H9 (cell line): ENCODE measurements around the gene KLHL22. TPM values are rescaled to one million over a fixed set of nuclear protein-coding genes. Genes with fewer than 3 reads are reported as not detected.

Experiments used
- DNase-seq: peaks from one replicate; pipeline ENCODE4 v3.0.0-alpha.2; 2017
- H2AFZ ChIP-seq: one replicate; pipeline ENCODE4 v1.6.1; 2013; ENCODE audit warnings: mild to moderate bottlenecking, low read length, control low read depth, moderate library complexity
- H2AK5ac ChIP-seq: 2 replicates; pipeline ENCODE4 v1.6.1; 2013; ENCODE audit warnings: low read length, control low read depth, mixed read lengths; ENCODE audit not compliant: insufficient read length
- H2BK120ac ChIP-seq: one replicate; pipeline ENCODE4 v1.6.1; 2013; ENCODE audit warnings: low read depth, mild to moderate bottlenecking, low read length, control low read depth, inconsistent platforms; ENCODE audit not compliant: poor library complexity, severe bottlenecking
- H2BK12ac ChIP-seq: 2 replicates; pipeline ENCODE4 v1.6.1; 2013; ENCODE audit warnings: low read length, control low read depth, mixed read lengths, low read depth; ENCODE audit not compliant: insufficient read length
- H2BK15ac ChIP-seq: 2 replicates; pipeline ENCODE4 v1.6.1; 2013; ENCODE audit warnings: low read depth, low read length, control low read depth
- H2BK20ac ChIP-seq: one replicate; pipeline ENCODE4 v1.6.1; 2013; ENCODE audit warnings: low read depth, mild to moderate bottlenecking, low read length, control low read depth, inconsistent platforms; ENCODE audit not compliant: poor library complexity, severe bottlenecking
- H2BK5ac ChIP-seq: 2 replicates; pipeline ENCODE4 v1.6.1; 2013; ENCODE audit warnings: low read length, control low read depth, mixed read lengths; ENCODE audit not compliant: insufficient read length
- H3K14ac ChIP-seq: 2 replicates; pipeline ENCODE4 v1.6.1; 2013; ENCODE audit warnings: low read length, control low read depth; ENCODE audit not compliant: insufficient read depth
- H3K18ac ChIP-seq: 2 replicates; pipeline ENCODE4 v1.6.1; 2013; ENCODE audit warnings: low read depth, mild to moderate bottlenecking, mixed read lengths, low read length, control low read depth; ENCODE audit not compliant: insufficient read length
- H3K23ac ChIP-seq: 2 replicates; pipeline ENCODE4 v1.6.1; 2013; ENCODE audit warnings: low read length, control low read depth, mixed read lengths, low read depth; ENCODE audit not compliant: insufficient read length
- H3K23me2 ChIP-seq: 2 replicates; pipeline ENCODE4 v1.6.1; 2013; ENCODE audit warnings: low read depth, mild to moderate bottlenecking, mixed read lengths, low read length, control low read depth; ENCODE audit not compliant: insufficient read length, poor library complexity, severe bottlenecking
- H3K27ac ChIP-seq: 2 replicates; pipeline ENCODE4 v1.5.1; 2013; ENCODE audit warnings: low read length, control low read depth, mixed read lengths, low read depth; ENCODE audit not compliant: insufficient read length
- H3K27me3 ChIP-seq: 2 replicates; pipeline ENCODE4 v1.6.1; 2013; ENCODE audit warnings: low read length, control low read depth, inconsistent platforms; ENCODE audit not compliant: insufficient read depth
- H3K4ac ChIP-seq: 2 replicates; pipeline ENCODE4 v1.6.1; 2013; ENCODE audit warnings: low read depth, mild to moderate bottlenecking, control low read depth, inconsistent platforms, low read length, moderate library complexity
- H3K4me1 ChIP-seq: 2 replicates; pipeline ENCODE4 v1.6.1; 2013; ENCODE audit warnings: low read length, control low read depth, inconsistent platforms; ENCODE audit not compliant: insufficient read depth
- H3K4me2 ChIP-seq: 2 replicates; pipeline ENCODE4 v1.6.1; 2013; ENCODE audit warnings: low read length, control low read depth, mixed read lengths; ENCODE audit not compliant: insufficient read length, insufficient read depth
- H3K56ac ChIP-seq: 2 replicates; pipeline ENCODE4 v1.6.1; 2013; ENCODE audit warnings: low read depth, mild to moderate bottlenecking, mixed read lengths, low read length, control low read depth; ENCODE audit not compliant: insufficient read length
- H3K79me1 ChIP-seq: 2 replicates; pipeline ENCODE4 v1.6.1; 2013; ENCODE audit warnings: low read depth, mild to moderate bottlenecking, moderate library complexity, low read length, control low read depth, inconsistent platforms; ENCODE audit not compliant: insufficient read depth, poor library complexity, severe bottlenecking
- H3K79me2 ChIP-seq: 2 replicates; pipeline ENCODE4 v1.6.1; 2013; ENCODE audit warnings: low read length, control low read depth, inconsistent platforms; ENCODE audit not compliant: insufficient read depth
- H3K9ac ChIP-seq: 2 replicates; pipeline ENCODE4 v1.6.1; 2013; ENCODE audit warnings: low read length, control low read depth, mixed read lengths; ENCODE audit not compliant: insufficient read length; ENCODE audit errors: extremely low read depth
- H3K9me3 ChIP-seq: one replicate; pipeline ENCODE4 v1.6.1; 2013; ENCODE audit warnings: low read depth, low read length, inconsistent platforms; ENCODE audit not compliant: control insufficient read depth
- H3T11ph ChIP-seq: one replicate; pipeline ENCODE4 v1.6.1; 2013; ENCODE audit warnings: mild to moderate bottlenecking, low read length, control low read depth, inconsistent platforms
- H4K20me1 ChIP-seq: one replicate; pipeline ENCODE4 v1.6.1; 2013; ENCODE audit not compliant: control insufficient read depth, insufficient read length, insufficient read depth
- H4K5ac ChIP-seq: 2 replicates; pipeline ENCODE4 v1.6.1; 2013; ENCODE audit warnings: low read depth, mild to moderate bottlenecking, mixed read lengths, low read length, control low read depth; ENCODE audit not compliant: insufficient read length
- H4K8ac ChIP-seq: replicated peaks from 2 replicates; pipeline ENCODE4 v1.6.1; 2013; ENCODE audit warnings: low read length, control low read depth, mixed read lengths, low read depth; ENCODE audit not compliant: insufficient read length
- H4K91ac ChIP-seq: 2 replicates; pipeline ENCODE4 v1.6.1; 2013; ENCODE audit warnings: low read depth, mild to moderate bottlenecking, moderate library complexity, mixed read lengths, low read length, control low read depth; ENCODE audit not compliant: insufficient read length
- H3K27ac Mint-ChIP-seq, 3 experiments: 2 replicates in 2 of 3; 3 replicates in 1 of 3; pipeline ENCODE4 v1.8.0; 2020 to 2021; ENCODE audit warnings: mixed read lengths in 3 of 3, mild to moderate bottlenecking in 1 of 3, moderate library complexity in 1 of 3
- H3K27me3 Mint-ChIP-seq: 2 replicates; pipeline ENCODE4 v1.8.0; 2021; ENCODE audit warnings: low read depth, mild to moderate bottlenecking, moderate library complexity, mixed read lengths
- H3K36me3 Mint-ChIP-seq, 3 experiments: 2 replicates in 2 of 3; 3 replicates in 1 of 3; pipeline ENCODE4 v1.8.0; 2020 to 2021; ENCODE audit warnings: low read depth in 3 of 3, mixed read lengths in 3 of 3; ENCODE audit not compliant: insufficient read depth in 1 of 3
- H3K4me1 Mint-ChIP-seq, 2 experiments: 2 replicates each; pipeline ENCODE4 v1.8.0; 2020; ENCODE audit warnings: mixed read lengths in 2 of 2
- H3K4me3 Mint-ChIP-seq, 2 experiments: 2 replicates in 1 of 2; 3 replicates in 1 of 2; pipeline ENCODE4 v1.8.0; 2020 to 2021; ENCODE audit warnings: mild to moderate bottlenecking in 2 of 2, mixed read lengths in 2 of 2, moderate library complexity in 1 of 2
- H3K9me3 Mint-ChIP-seq, 2 experiments: 2 replicates in 1 of 2; 3 replicates in 1 of 2; pipeline ENCODE4 v1.8.0; 2020; ENCODE audit warnings: mild to moderate bottlenecking in 2 of 2, mixed read lengths in 2 of 2, moderate library complexity in 1 of 2
- WGBS: extraction: QIAGEN DNeasy Blood & Tissue Kit; methylation state at CpG from one replicate; pipeline ENCODE4 v1.1.7; 2013; ENCODE audit warnings: missing lambda C conversion rate, low lambda C conversion rate, mixed read lengths; ENCODE audit not compliant: insufficient read length; ENCODE audit errors: extremely low coverage; 5-methylcytosine and 5-hydroxymethylcytosine counted together
- total RNA-seq: library from RNA; stranded (reverse); gene quantifications from 2 replicates; pipeline ENCODE4 v1.2.1, GENCODE V29; 2021
- TF ChIP-seq, protein P1 (sequence below): fragments of 200-600 bp; sonication (generic); conservative IDR thresholded peaks from 3 replicates; pipeline ENCODE4 v1.8.0; 2021; ENCODE audit warnings: antibody characterized with exemption, mild to moderate bottlenecking

The KLHL22 gene
- total RNA-seq, 1 experiment from 2014 or later = 11.9 TPM

DNA sequence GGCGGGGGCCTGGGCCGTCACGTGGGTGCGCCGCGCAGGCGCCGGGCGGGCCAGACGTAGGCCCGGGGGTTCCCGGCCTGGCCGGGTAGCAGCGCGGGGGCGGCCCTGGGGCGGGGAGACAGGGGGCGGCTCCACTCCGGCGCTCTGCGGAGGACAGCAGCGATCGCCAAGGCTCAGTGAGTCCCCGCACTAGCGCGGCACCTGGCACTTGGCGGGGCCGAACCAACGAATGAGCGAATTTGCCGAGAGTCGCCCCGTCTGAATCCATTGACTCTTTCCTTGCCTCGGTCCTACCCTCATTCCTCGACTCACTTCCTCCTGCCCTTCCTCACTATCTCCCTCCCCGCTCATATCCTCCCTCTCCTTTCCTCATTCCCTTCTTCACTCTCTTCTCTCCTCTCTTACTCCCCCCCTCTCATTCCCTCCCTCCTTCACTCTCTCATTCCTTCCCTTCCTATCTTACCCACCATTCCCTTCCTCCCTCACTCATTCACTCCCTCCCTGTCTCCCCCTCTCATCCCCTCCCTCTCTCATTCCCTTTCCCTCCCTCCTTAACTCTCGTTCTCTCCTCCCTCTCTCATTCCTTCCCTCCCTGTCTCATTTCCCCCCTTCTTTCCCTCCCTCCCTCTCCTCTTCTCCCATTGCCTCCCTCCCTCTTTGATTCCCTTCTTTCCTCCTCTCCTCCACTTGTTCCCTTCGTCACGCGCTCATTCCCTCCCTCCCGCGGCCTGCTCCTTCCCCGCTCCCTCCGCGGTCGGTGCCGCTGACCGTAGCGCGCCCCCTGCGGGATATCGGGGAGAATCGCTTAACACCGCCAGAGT lies 476 bp upstream of the KLHL22 start:
- Histone ChIP-seq H3K56ac (peak overlapping the region; percentile 26), H3K18ac (peak overlapping the region; percentile 54), H3K27me3 (no peaks in the 10 kb centered on the region; the same call in 1 of the 2 replicates), H3K23ac (no peak overlapping the region), H3K79me1 (peaks cover 9% of the 10 kb centered on the region), H2BK5ac (no peak overlapping the region), H3K9me3 (no peaks in the 10 kb centered on the region), H3K14ac (peak overlapping the region; percentile 33; the same call in 1 of the 2 replicates), H3K79me2 (peaks cover 2% of the 10 kb centered on the region; the same call in 1 of the 2 replicates), H2AFZ (no peak overlapping the region), H2BK15ac (no peak overlapping the region), H3K9ac (peak overlapping the region; percentile 45), H3K4ac (no peak overlapping the region), H4K20me1 (no peaks in the 10 kb centered on the region), H3K27ac (peak overlapping the region; percentile 44), H4K8ac (no peak overlapping the region), H2BK12ac (no peak overlapping the region), H2AK5ac (no peak overlapping the region), H2BK20ac (no peak overlapping the region), H3K4me2 (peak overlapping the region; percentile 93), H3T11ph (no peak overlapping the region), H3K4me1 (peaks cover 6% of the 10 kb centered on the region), H3K23me2 (peaks cover 18% of the 10 kb centered on the region), H4K91ac (no peak overlapping the region), H2BK120ac (no peak overlapping the region), H4K5ac (no peak overlapping the region)
- WGBS = 100% methylated on average over 2 of the region's 54 CpGs
- Mint-ChIP-seq H3K27me3 (peaks cover 11% of the 10 kb centered on the region), H3K36me3 (peaks cover 7 to 22% (median 12%) of the 10 kb centered on the region in 3 experiments), H3K4me1 (peaks cover 14 to 17% of the 10 kb centered on the region in 2 experiments), H3K9me3 (no peaks in the 10 kb centered on the region), H3K4me3 (peak overlapping the region; percentile 87 to 99), H3K27ac (peak overlapping the region; percentile 82 to 97 (median 97))
- peak; percentile 88 for DNase-seq
- TF ChIP-seq, protein P1, sequence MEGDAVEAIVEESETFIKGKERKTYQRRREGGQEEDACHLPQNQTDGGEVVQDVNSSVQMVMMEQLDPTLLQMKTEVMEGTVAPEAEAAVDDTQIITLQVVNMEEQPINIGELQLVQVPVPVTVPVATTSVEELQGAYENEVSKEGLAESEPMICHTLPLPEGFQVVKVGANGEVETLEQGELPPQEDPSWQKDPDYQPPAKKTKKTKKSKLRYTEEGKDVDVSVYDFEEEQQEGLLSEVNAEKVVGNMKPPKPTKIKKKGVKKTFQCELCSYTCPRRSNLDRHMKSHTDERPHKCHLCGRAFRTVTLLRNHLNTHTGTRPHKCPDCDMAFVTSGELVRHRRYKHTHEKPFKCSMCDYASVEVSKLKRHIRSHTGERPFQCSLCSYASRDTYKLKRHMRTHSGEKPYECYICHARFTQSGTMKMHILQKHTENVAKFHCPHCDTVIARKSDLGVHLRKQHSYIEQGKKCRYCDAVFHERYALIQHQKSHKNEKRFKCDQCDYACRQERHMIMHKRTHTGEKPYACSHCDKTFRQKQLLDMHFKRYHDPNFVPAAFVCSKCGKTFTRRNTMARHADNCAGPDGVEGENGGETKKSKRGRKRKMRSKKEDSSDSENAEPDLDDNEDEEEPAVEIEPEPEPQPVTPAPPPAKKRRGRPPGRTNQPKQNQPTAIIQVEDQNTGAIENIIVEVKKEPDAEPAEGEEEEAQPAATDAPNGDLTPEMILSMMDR = peak; percentile 91
